Progenitor cell of endocrine pancreas (in vitro differentiated cells): ENCODE results near the gene MARF1. TPM values are rescaled to one million over a fixed set of nuclear protein-coding genes. Genes with fewer than 3 reads are reported as not detected.

Source experiments
- DNase-seq: peaks from one replicate; pipeline ENCODE4 v3.0.0; 2021; ENCODE audit warnings: low spot score; ENCODE audit not compliant: unreplicated experiment
- H3K27ac Mint-ChIP-seq: 2 replicates; pipeline ENCODE4 v1.8.0; 2021; ENCODE audit warnings: mild to moderate bottlenecking, moderate library complexity, mixed read lengths
- H3K27me3 Mint-ChIP-seq: 2 replicates; pipeline ENCODE4 v1.8.0; 2021; ENCODE audit warnings: mixed read lengths
- H3K36me3 Mint-ChIP-seq: 2 replicates; pipeline ENCODE4 v1.8.0; 2022; ENCODE audit warnings: mixed read lengths; ENCODE audit not compliant: insufficient read depth
- H3K4me1 Mint-ChIP-seq: 2 replicates; pipeline ENCODE4 v1.8.0; 2021; ENCODE audit warnings: low read depth, mixed read lengths
- H3K4me3 Mint-ChIP-seq: 2 replicates; pipeline ENCODE4 v1.8.0; 2021; ENCODE audit warnings: low read depth, mild to moderate bottlenecking, moderate library complexity, mixed read lengths
- H3K9me3 Mint-ChIP-seq: 2 replicates; pipeline ENCODE4 v1.8.0; 2021; ENCODE audit warnings: low read depth, mixed read lengths
- total RNA-seq: library from RNA; stranded (reverse); gene quantifications from 2 replicates; pipeline ENCODE4 v1.2.1, GENCODE V29; 2021
- TF ChIP-seq, protein P1 (sequence below): fragments of 200-600 bp; sonication (generic); IDR thresholded peaks from one replicate; pipeline ENCODE4 v1.5.0; 2021; ENCODE audit warnings: antibody characterized with exemption, mild to moderate bottlenecking; ENCODE audit not compliant: unreplicated experiment

MARF1 gene
- total RNA-seq, 1 donor from 2014 or later, result 71.9 TPM

DNA sequence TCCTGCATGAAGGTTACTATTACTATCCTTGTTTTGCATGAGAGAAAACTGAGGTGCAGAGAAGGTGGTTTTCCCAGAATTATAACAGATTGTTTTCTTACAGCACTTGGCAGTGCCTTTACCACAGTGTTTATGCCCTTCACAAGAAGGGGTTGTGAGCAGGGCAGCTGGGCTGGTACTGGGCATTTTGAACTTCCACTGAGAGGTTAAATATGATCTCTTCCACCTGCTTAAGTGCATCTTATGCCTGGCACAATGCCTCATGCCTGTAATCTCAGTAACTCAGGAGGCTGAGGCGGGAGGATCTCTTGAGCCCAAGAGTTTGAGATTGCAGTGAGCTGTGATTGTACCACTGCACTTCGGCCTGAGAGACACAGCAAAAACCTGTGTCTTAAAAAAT lies 43.3 kb upstream of the MARF1 start:
- H3K4me1 Mint-ChIP-seq, result no peaks in the 10 kb centered on the region
- TF ChIP-seq, protein P1, sequence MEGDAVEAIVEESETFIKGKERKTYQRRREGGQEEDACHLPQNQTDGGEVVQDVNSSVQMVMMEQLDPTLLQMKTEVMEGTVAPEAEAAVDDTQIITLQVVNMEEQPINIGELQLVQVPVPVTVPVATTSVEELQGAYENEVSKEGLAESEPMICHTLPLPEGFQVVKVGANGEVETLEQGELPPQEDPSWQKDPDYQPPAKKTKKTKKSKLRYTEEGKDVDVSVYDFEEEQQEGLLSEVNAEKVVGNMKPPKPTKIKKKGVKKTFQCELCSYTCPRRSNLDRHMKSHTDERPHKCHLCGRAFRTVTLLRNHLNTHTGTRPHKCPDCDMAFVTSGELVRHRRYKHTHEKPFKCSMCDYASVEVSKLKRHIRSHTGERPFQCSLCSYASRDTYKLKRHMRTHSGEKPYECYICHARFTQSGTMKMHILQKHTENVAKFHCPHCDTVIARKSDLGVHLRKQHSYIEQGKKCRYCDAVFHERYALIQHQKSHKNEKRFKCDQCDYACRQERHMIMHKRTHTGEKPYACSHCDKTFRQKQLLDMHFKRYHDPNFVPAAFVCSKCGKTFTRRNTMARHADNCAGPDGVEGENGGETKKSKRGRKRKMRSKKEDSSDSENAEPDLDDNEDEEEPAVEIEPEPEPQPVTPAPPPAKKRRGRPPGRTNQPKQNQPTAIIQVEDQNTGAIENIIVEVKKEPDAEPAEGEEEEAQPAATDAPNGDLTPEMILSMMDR, result no peak
- no peaks in the 10 kb centered on the region for H3K27me3 Mint-ChIP-seq
- H3K36me3 Mint-ChIP-seq, result peaks cover 6% of the 10 kb centered on the region
- no peak overlapping the region for H3K27ac Mint-ChIP-seq
- DNase-seq, result no peak
- no peaks in the 10 kb centered on the region for H3K9me3 Mint-ChIP-seq
- no peak overlapping the region for H3K4me3 Mint-ChIP-seq

DNA sequence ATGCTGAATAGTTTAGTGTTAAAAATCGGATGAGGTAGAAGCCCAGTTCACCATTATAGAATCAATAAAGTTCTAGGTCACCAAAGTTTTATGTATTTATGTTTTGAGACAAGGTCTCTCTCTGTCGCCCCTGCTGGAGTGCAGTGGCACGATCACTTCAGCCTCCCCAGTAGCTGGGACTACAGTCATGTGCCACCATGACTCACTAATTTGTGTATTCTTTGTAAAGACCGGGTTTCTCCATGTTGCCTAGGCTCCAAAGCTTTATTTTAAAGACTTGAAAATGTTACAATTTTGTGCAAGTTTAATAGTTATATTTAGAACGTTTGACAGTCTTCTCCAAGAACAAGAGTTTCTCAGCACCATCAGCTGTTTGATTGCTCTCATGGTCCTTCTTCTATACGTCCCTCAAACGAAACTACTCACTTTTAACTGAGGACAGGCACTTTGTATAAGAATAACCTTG lies 39.2 kb upstream of the MARF1 start:
- no peaks in the 10 kb centered on the region for H3K27me3 Mint-ChIP-seq
- H3K27ac Mint-ChIP-seq, result no peak overlapping the region
- DNase-seq, result no peak
- H3K9me3 Mint-ChIP-seq, result no peaks in the 10 kb centered on the region
- no peak overlapping the region for H3K4me3 Mint-ChIP-seq
- H3K36me3 Mint-ChIP-seq, result peaks cover 12% of the 10 kb centered on the region
- no peaks in the 10 kb centered on the region for H3K4me1 Mint-ChIP-seq
- TF ChIP-seq, protein P1, result peak; percentile 55

- Mint-ChIP-seq H3K4me1 (peaks cover 2% of the 10 kb centered on the region), H3K4me3 (no peak overlapping the region), H3K27me3 (no peaks in the 10 kb centered on the region), H3K27ac (no peak overlapping the region), H3K36me3 (peaks cover 12% of the 10 kb centered on the region), H3K9me3 (no peaks in the 10 kb centered on the region)
- DNase-seq, result no peak
- TF ChIP-seq, protein P1, result no peak
Measured at GRCh38 chr16:15677447-15677846, 34.5 kb upstream of the MARF1 start.

DNA sequence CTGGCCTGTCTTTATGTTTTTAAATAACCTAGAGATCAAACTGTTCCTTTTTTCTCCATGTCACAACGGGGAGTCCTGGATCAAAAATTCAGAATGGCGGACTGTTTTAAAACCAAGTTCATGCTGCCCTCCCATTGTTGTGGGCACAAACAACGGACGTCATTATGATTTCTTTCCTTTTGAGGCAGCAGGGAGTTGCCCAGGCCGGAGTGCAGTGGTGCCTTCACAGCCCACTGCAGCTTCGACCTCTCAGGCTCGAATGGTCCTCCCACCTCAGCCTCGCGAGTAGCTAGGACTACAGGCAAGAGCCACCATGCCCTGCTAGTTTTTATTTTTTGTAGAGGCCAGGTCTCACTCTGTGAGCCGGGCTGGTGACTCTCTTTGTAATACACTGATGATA lies 33.6 kb upstream of the MARF1 start:
- DNase-seq, result no peak
- Mint-ChIP-seq H3K9me3 (no peaks in the 10 kb centered on the region), H3K27me3 (no peaks in the 10 kb centered on the region), H3K4me3 (no peak overlapping the region), H3K36me3 (peaks cover 12% of the 10 kb centered on the region), H3K27ac (no peak overlapping the region), H3K4me1 (peaks cover 2% of the 10 kb centered on the region)
- TF ChIP-seq, protein P1, result no peak

DNA sequence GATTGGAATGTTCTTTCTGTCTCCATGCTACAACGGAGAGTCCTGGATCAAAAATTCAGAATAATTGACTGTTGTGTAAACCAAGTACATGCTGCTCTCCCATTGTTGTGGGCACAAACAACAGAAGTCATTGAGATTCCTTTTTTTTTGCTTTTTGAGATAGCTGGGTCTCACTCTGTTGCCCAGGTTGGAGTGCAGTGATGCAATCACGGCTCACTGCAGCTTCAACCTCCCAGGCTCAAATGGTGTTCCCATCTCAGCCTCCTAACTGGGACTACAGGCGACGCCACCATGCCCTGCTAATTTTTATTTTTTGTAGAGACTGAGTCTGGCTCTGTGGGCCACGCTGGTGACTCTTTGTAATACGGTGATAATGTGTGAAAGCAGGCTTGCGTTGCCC lies 31.6 kb upstream of the MARF1 start:
- no peaks in the 10 kb centered on the region for H3K9me3 Mint-ChIP-seq
- no peak for DNase-seq
- peaks cover 2% of the 10 kb centered on the region for H3K4me1 Mint-ChIP-seq
- no peak overlapping the region for H3K27ac Mint-ChIP-seq
- peaks cover 13% of the 10 kb centered on the region for H3K36me3 Mint-ChIP-seq
- no peaks in the 10 kb centered on the region for H3K27me3 Mint-ChIP-seq
- TF ChIP-seq, protein P1, result no peak
- H3K4me3 Mint-ChIP-seq, result no peak overlapping the region
